ENCODE measurements around the gene OR5H1. TPM values are rescaled to one million over a fixed set of nuclear protein-coding genes. Genes with fewer than 3 reads are reported as not detected.

The OR5H1 gene
- polyA plus RNA-seq, 1 donor, result 0.03 TPM

Other genes with a start within 250 kb of the OR5H1 start
- gene RIOX2, start 158.3 kb upstream of the OR5H1 start, polyA plus RNA-seq (ENCODE audit: insufficient read length), result 38.2 TPM
- gene GABRR3, start 95.4 kb upstream of the OR5H1 start, polyA plus RNA-seq (ENCODE audit: insufficient read length), result not detected
- not detected for gene OR5AC2, start 43.5 kb upstream of the OR5H1 start, polyA plus RNA-seq (ENCODE audit: insufficient read length)
- gene OR5H14, start 16.8 kb downstream of the OR5H1 start, polyA plus RNA-seq (ENCODE audit: insufficient read length), result not detected
- not detected for gene OR5H15, start 36.0 kb downstream of the OR5H1 start, polyA plus RNA-seq (ENCODE audit: insufficient read length)
- gene OR5H6, start 133.5 kb downstream of the OR5H1 start, polyA plus RNA-seq (ENCODE audit: insufficient read length), result not detected
- not detected for gene OR5H2, start 151.8 kb downstream of the OR5H1 start, polyA plus RNA-seq (ENCODE audit: insufficient read length)
- not detected for gene OR5K4, start 223.1 kb downstream of the OR5H1 start, polyA plus RNA-seq (ENCODE audit: insufficient read length)